H1 (cell line): ENCODE measurements around the gene CCDC38. TPM values are rescaled to one million over a fixed set of nuclear protein-coding genes. Genes with fewer than 3 reads are reported as not detected.

Experiments
- CTCF ChIA-PET: fragments of 300-600 bp; sonication (Branson Sonifier 250); formaldehyde crosslinking; loops from one replicate; lab custom pipeline; 2021; ENCODE audit not compliant: partially characterized antibody; lab: Charles Lee
- POLR2A ChIA-PET: fragments of 300-600 bp; sonication (Branson Sonifier 250); formaldehyde crosslinking; loops from one replicate; lab custom pipeline; 2021; ENCODE audit warnings: inconsistent platforms; ENCODE audit not compliant: partially characterized antibody; lab: Charles Lee
- DNase-seq, 2 experiments: peaks; one replicate each; pipeline versions ENCODE4 v3.0.0 to v3.0.0-alpha.2; 2010 to 2022; ENCODE audit warnings: low spot score in 2 of 2, low read depth in 1 of 2, mixed read lengths in 1 of 2
- FAIRE-seq: peaks from 2 replicates; lab custom pipeline; 2011; peaks lifted over from hg19 to GRCh38; lab: Jason Lieb, UNC
- H2AFZ ChIP-seq: 2 replicates; pipeline ENCODE4 v1.8.1; 2012; ENCODE audit warnings: low read length, inconsistent platforms
- H2AK5ac ChIP-seq: 2 replicates; pipeline ENCODE4 v1.6.1; 2013; ENCODE audit warnings: low read depth, low read length
- H2BK120ac ChIP-seq: replicated peaks from 2 replicates; pipeline ENCODE3; 2013; ENCODE audit warnings: low read depth, low read length, inconsistent platforms
- H2BK12ac ChIP-seq: 2 replicates; pipeline ENCODE4 v1.6.1; 2013; ENCODE audit warnings: low read depth, low read length
- H2BK15ac ChIP-seq: 2 replicates; pipeline ENCODE4 v1.6.1; 2013; ENCODE audit warnings: low read length
- H2BK20ac ChIP-seq: 2 replicates; pipeline ENCODE4 v1.6.1; 2013; ENCODE audit warnings: low read length
- H2BK5ac ChIP-seq: 2 replicates; pipeline ENCODE4 v1.6.1; 2013; ENCODE audit warnings: low read depth, low read length
- H3K14ac ChIP-seq: 2 replicates; pipeline ENCODE4 v1.6.1; 2013; ENCODE audit warnings: inconsistent platforms; ENCODE audit not compliant: insufficient read length
- H3K18ac ChIP-seq: 2 replicates; pipeline ENCODE4 v1.6.1; 2013; ENCODE audit warnings: low read length; ENCODE audit errors: extremely low read depth
- H3K23ac ChIP-seq: 2 replicates; pipeline ENCODE4 v1.6.1; 2013; ENCODE audit warnings: inconsistent platforms; ENCODE audit not compliant: insufficient read length
- H3K23me2 ChIP-seq: 2 replicates; pipeline ENCODE4 v1.6.1; 2013; ENCODE audit warnings: low read depth, low read length
- H3K27ac ChIP-seq: 2 replicates; pipeline ENCODE4 v1.6.1; 2011; ENCODE audit warnings: low read depth, low read length, inconsistent platforms
- H3K27me3 ChIP-seq, 4 experiments: replicated peaks in 1 of 4; 1 replicate in 1 of 4; 2 replicates in 3 of 4; pipeline versions ENCODE4 v1.6.1 to v1.8.1; 2011 to 2013; ENCODE audit warnings: low read length in 3 of 4, mild to moderate bottlenecking in 3 of 4, inconsistent platforms in 2 of 4, mixed read lengths in 2 of 4, moderate library complexity in 1 of 4; ENCODE audit not compliant: control insufficient read depth in 3 of 4, insufficient read depth in 3 of 4; ENCODE audit errors: extremely low read depth in 1 of 4
- H3K36me3 ChIP-seq, 4 experiments: 2 replicates each; pipeline versions ENCODE4 v1.6.1 to v1.8.1; 2011 to 2013; ENCODE audit warnings: mild to moderate bottlenecking in 4 of 4, low read length in 3 of 4, moderate library complexity in 2 of 4, control low read depth in 1 of 4, inconsistent platforms in 1 of 4; ENCODE audit not compliant: insufficient read depth in 4 of 4, control insufficient read depth in 2 of 4
- H3K4ac ChIP-seq: replicated peaks from 2 replicates; pipeline ENCODE3; 2013; ENCODE audit warnings: low read length, low read depth, mixed read lengths, inconsistent platforms; ENCODE audit not compliant: insufficient read length
- H3K4me1 ChIP-seq, 4 experiments: replicated peaks in 1 of 4; 1 replicate in 1 of 4; 2 replicates in 3 of 4; pipeline versions ENCODE4 v1.6.1 to v1.8.1; 2011 to 2013; ENCODE audit warnings: low read length in 3 of 4, inconsistent platforms in 2 of 4, mixed read lengths in 1 of 4; ENCODE audit not compliant: insufficient read depth in 4 of 4, control insufficient read depth in 3 of 4
- H3K4me2 ChIP-seq, 2 experiments: 2 replicates each; pipeline versions ENCODE4 v1.6.1 to v1.8.1; 2011 to 2013; ENCODE audit warnings: low read depth in 2 of 2, low read length in 2 of 2, control low read depth in 1 of 2, inconsistent platforms in 1 of 2, mild to moderate bottlenecking in 1 of 2; ENCODE audit not compliant: insufficient read depth in 1 of 2
- H3K4me3 ChIP-seq, 4 experiments: fragments of 200-600, 300-600 bp in 1 of 4; sonication (generic), shearing (Covaris generic), sonication (Bioruptor Twin) in 1 of 4; 2 replicates each; pipeline versions ENCODE4 v1.5.1 to v1.8.1; 2011 to 2016; ENCODE audit warnings: low read length in 4 of 4, low read depth in 3 of 4, control low read depth in 2 of 4, inconsistent platforms in 2 of 4, mild to moderate bottlenecking in 2 of 4, mixed read lengths in 1 of 4, moderate library complexity in 1 of 4; ENCODE audit not compliant: insufficient read depth in 2 of 4; ENCODE audit errors: extremely low read depth in 1 of 4
- H3K56ac ChIP-seq: replicated peaks from 2 replicates; pipeline ENCODE3; 2013; ENCODE audit warnings: low read depth, mild to moderate bottlenecking, mixed read lengths, low read length, inconsistent platforms; ENCODE audit not compliant: insufficient read length
- H3K79me1 ChIP-seq: 2 replicates; pipeline ENCODE4 v1.6.1; 2013; ENCODE audit warnings: low read depth, low read length, control low read depth
- H3K79me2 ChIP-seq, 2 experiments: 2 replicates each; pipeline versions ENCODE4 v1.6.1 to v1.8.1; 2012 to 2013; ENCODE audit warnings: low read length in 2 of 2, mild to moderate bottlenecking in 2 of 2, inconsistent platforms in 1 of 2; ENCODE audit not compliant: insufficient read depth in 2 of 2, control insufficient read depth in 1 of 2
- H3K9ac ChIP-seq, 4 experiments: replicated peaks in 1 of 4; 1 replicate in 1 of 4; 2 replicates in 3 of 4; pipeline versions ENCODE4 v1.6.1 to v1.8.1; 2011 to 2013; ENCODE audit warnings: low read depth in 3 of 4, low read length in 3 of 4, control low read depth in 2 of 4, mild to moderate bottlenecking in 2 of 4, moderate library complexity in 2 of 4, inconsistent platforms in 1 of 4; ENCODE audit errors: extremely low read depth in 1 of 4
- H3K9me3 ChIP-seq, 2 experiments: 2 replicates each; pipeline versions ENCODE4 v1.6.1 to v1.8.1; 2012 to 2013; ENCODE audit warnings: mild to moderate bottlenecking in 2 of 2, moderate library complexity in 2 of 2, control low read depth in 1 of 2, inconsistent platforms in 1 of 2, low read depth in 1 of 2, low read length in 1 of 2, mixed read lengths in 1 of 2; ENCODE audit not compliant: insufficient read depth in 2 of 2
- H4K20me1 ChIP-seq, 2 experiments: replicated peaks in 1 of 2; 2 replicates each; pipeline versions ENCODE3 to v1.8.1; 2011 to 2013; ENCODE audit warnings: inconsistent platforms in 2 of 2, low read length in 2 of 2, mild to moderate bottlenecking in 1 of 2; ENCODE audit not compliant: insufficient read depth in 2 of 2, control insufficient read depth in 1 of 2
- H4K5ac ChIP-seq: 2 replicates; pipeline ENCODE4 v1.6.1; 2013; ENCODE audit warnings: low read length, low read depth, mixed read lengths, inconsistent platforms; ENCODE audit not compliant: insufficient read length
- H4K8ac ChIP-seq: 2 replicates; pipeline ENCODE4 v1.8.0; 2013; ENCODE audit warnings: mild to moderate bottlenecking, moderate library complexity, low read length, inconsistent platforms; ENCODE audit not compliant: insufficient read depth; ENCODE audit errors: extremely low read depth
- H4K91ac ChIP-seq: replicated peaks from 2 replicates; pipeline ENCODE3; 2013; ENCODE audit warnings: low read length, mixed read lengths, inconsistent platforms; ENCODE audit not compliant: insufficient read length
- FOSL1 ChIP-seq: IDR thresholded peaks from 2 replicates; pipeline ENCODE4 v1.6.1; 2011; ENCODE audit warnings: mild to moderate bottlenecking, low read depth, low read length, moderate library complexity; ENCODE audit not compliant: insufficient read depth
- KDM4A ChIP-seq: IDR thresholded peaks from one replicate; pipeline ENCODE4 v1.7.1; 2012; ENCODE audit warnings: low read depth, mild to moderate bottlenecking, moderate library complexity, low read length, inconsistent platforms; ENCODE audit not compliant: severe bottlenecking
- RFX5 ChIP-seq: IDR thresholded peaks from 2 replicates; pipeline ENCODE4 v1.6.1; 2011; ENCODE audit warnings: low read depth, low read length, improper control_type of control experiment, borderline replicate concordance
- RNF2 ChIP-seq: fragments of 200-900, 300-1000 bp; sonication (generic); IDR thresholded peaks from 2 replicates; pipeline ENCODE4 v1.7.1; 2016; ENCODE audit warnings: borderline replicate concordance, low read depth, mild to moderate bottlenecking, antibody characterized with exemption, low read length; ENCODE audit not compliant: poor library complexity, severe bottlenecking; ENCODE audit errors: missing control alignments
- TBP ChIP-seq: IDR thresholded peaks from 2 replicates; pipeline ENCODE4 v1.6.1; 2011; ENCODE audit warnings: low read depth, low read length, improper control_type of control experiment
- TCF12 ChIP-seq: IDR thresholded peaks from 2 replicates; pipeline ENCODE4 v1.6.1; 2011; ENCODE audit warnings: low read depth, mild to moderate bottlenecking, low read length
- WGBS, 2 experiments: shearing (Covaris generic) in 1 of 2; methylation state at CpG; one replicate each; pipeline versions ENCODE4 v1.1.6 to v1.1.7; 2013 to 2015; ENCODE audit warnings: low lambda C conversion rate in 2 of 2, mixed read lengths in 2 of 2, inconsistent platforms in 1 of 2, low coverage in 1 of 2, missing lambda C conversion rate in 1 of 2; ENCODE audit not compliant: insufficient replicate concordance in 2 of 2, insufficient coverage in 1 of 2, insufficient read length in 1 of 2; ENCODE audit errors: extremely low coverage in 1 of 2, missing lambda C conversion rate in 1 of 2; 5-methylcytosine and 5-hydroxymethylcytosine counted together
- polyA plus RNA-seq, 7 experiments: library from polyadenylated mRNA; depleted of rRNA in 3 of 7; stranded (reverse) in 5 of 7; unstranded in 2 of 7; fragments of >200 nt in 5 of 7; fragments of 200-250 nt in 2 of 7; gene quantifications; 1 replicate in 5 of 7; 2 replicates in 1 of 7; 4 replicates in 1 of 7; pipeline versions ENCODE4 v1.2.1 to v1.2.3, GENCODE V29; 2011 to 2013; ENCODE audit warnings: missing spikeins in 2 of 7, mixed read lengths in 2 of 7
- total RNA-seq: library from RNA; stranded (reverse); fragmentation: NEBNext Ultra II Directional; extraction: Animal tissue kit (Norgen Biotek cat#: 25700); gene quantifications from 2 replicates; pipeline ENCODE4 v1.2.1, GENCODE V29; 2021

The CCDC38 gene
- total and polyA plus RNA-seq, 2 of the 8 experiments (the other 6 are each of a cell fraction or from before 2014, with no cell fraction given) = not detected

GRCh38 chr12:95882873-95883272 lies 59.5 kb downstream of the CCDC38 start:
- no peak for FAIRE-seq
- Histone ChIP-seq H3K23me2 (no peaks in the 10 kb centered on the region), H3K56ac (no peak overlapping the region), H4K5ac (no peak overlapping the region), H3K9me3 (0 out of 4 replicates have a peak, but pooled peaks cover 0 to 3% of the 10 kb centered on the region in 2 experiments), H3K36me3 (no peaks in the 10 kb centered on the region), H2AFZ (no peak overlapping the region), H4K20me1 (no peaks in the 10 kb centered on the region), H3K4me3 (no peak overlapping the region), H3K18ac (no peak overlapping the region), H3K27me3 (no peaks in the 10 kb centered on the region), H3K14ac (no peak overlapping the region), H3K9ac (no peak overlapping the region), H2BK12ac (no peak overlapping the region), H3K79me1 (no peaks in the 10 kb centered on the region), H2BK120ac (no peak overlapping the region), H3K23ac (no peak overlapping the region), H4K8ac (no peak overlapping the region), H3K27ac (no peak overlapping the region), H3K4ac (no peak overlapping the region), H2BK20ac (no peak overlapping the region), H3K4me1 (no peaks in the 10 kb centered on the region), H4K91ac (no peak overlapping the region), H2BK5ac (no peak overlapping the region), H3K4me2 (no peak overlapping the region), H2BK15ac (no peak overlapping the region), H2AK5ac (no peak overlapping the region), H3K79me2 (no peaks in the 10 kb centered on the region)
- no peak for DNase-seq
- POLR2A ChIA-PET = interaction anchor here (1.4 to 2.0 kb wide), 3 partner anchors 8 to 23 kb away, joined by 3 to 6 read pairs (median 5); no protein-coding TSS in a partner anchor
- WGBS, 2 experiments = 90% methylated on average over 4 of the region's 4 CpGs; no CpG with 5 or more reads in 1 of the 2 experiments
- CTCF ChIA-PET = interaction anchor here (1.3 to 1.7 kb wide), 2 partner anchors 36 to 115 kb away, joined by 4 to 8 read pairs; no protein-coding TSS in a partner anchor
- TF ChIP-seq FOSL1 (no peak), KDM4A (no peak), RNF2 (no peak), TBP (no peak), TCF12 (no peak), RFX5 (no peak)
